Lower leg skin (tissue), 4 donors: Measurements from ENCODE around the gene RBM4. TPM values are rescaled to one million over a fixed set of nuclear protein-coding genes. Genes with fewer than 3 reads are reported as not detected.

Source experiments
- DNase-seq, 2 donors: peaks; one replicate each; pipeline ENCODE4 v3.0.0-alpha.2; 2019; ENCODE audit warnings: low spot score in 2 of 2
- H3K4me3 ChIP-seq: fragments of 200-600 bp; sonication (generic); 2 replicates; pipeline ENCODE4 v1.5.1; 2017; ENCODE audit warnings: mild to moderate bottlenecking, low read depth; ENCODE audit not compliant: poor library complexity, severe bottlenecking
- CTCF ChIP-seq, 3 donors: fragments of 450-650 bp; IDR thresholded peaks; one replicate each; pipeline ENCODE4 v1.5.1; 2016; ENCODE audit warnings: antibody characterized with exemption in 3 of 3, mild to moderate bottlenecking in 3 of 3, moderate library complexity in 2 of 3
- POLR2A ChIP-seq, 2 donors: fragments of 450-650 bp; IDR thresholded peaks; one replicate each; pipeline ENCODE4 v1.6.1; 2016 to 2017; ENCODE audit warnings: antibody characterized with exemption in 2 of 2, mild to moderate bottlenecking in 1 of 2, moderate library complexity in 1 of 2
- WGBS, 2 donors: methylation state at CpG; one replicate each; pipeline ENCODE4 v1.1.5; 2018; 5-methylcytosine and 5-hydroxymethylcytosine counted together
- intact Hi-C: fragments of 100-400 bp; cut with DNase I; formaldehyde crosslinking; loops from one replicate; pipeline ENCODE4 v1.15.0; 2023; ENCODE audit warnings: low total_unique reads
- total RNA-seq, 4 donors: library from RNA; depleted of rRNA; stranded (reverse); fragments of >200 nt; gene quantifications; one replicate each; pipeline ENCODE4 v1.1.0, GENCODE V29; 2016

Gene RBM4
- total RNA-seq, 4 donors from 2014 or later, result 59.2 to 96.6 (median 76.0) TPM

- no peak overlapping the region for H3K4me3 ChIP-seq
- WGBS, 2 donors, result 96 to 97% methylated on average over 1 of the region's 1 CpG
- TF ChIP-seq CTCF (IDR thresholded peaks at IDR 0.05), result no peak
- no peak for TF ChIP-seq POLR2A (IDR thresholded peaks at IDR 0.05)
- no peak for DNase-seq
- intact Hi-C loops, result no loop called here
Observed at GRCh38 chr11:66612458-66612857, 26.0 kb upstream of the RBM4 start.

DNA sequence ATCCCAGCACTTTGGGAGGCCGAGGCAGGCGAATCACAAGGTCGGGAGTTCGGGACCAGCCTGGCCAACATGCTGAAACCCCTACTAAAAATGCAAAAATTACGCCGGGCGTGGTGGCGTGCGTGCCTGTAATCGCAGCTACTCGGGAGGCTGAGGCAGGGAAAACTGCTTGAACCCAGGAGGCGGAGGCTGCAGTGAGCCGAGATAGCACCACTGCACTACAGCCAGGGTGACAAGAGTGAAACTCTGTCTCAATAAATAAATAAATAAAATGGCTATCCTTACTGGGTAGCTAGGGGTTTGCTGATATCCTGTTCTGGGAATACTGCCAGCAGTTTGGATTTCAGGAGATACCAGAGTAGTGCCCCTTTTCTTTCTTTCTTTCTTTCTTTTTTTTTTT lies 24.4 kb upstream of the RBM4 start:
- H3K4me3 ChIP-seq, result no peak overlapping the region
- no peak for DNase-seq
- intact Hi-C loops, result no loop called here
- TF ChIP-seq CTCF (IDR thresholded peaks at IDR 0.05), result no peak
- no peak for TF ChIP-seq POLR2A (IDR thresholded peaks at IDR 0.05)
- WGBS, 2 donors, result 91 to 92% methylated on average over 13 of the region's 13 CpGs

- 0 to 1% methylated on average over 49 to 57 of the region's 90 CpGs for WGBS, 2 donors
- peak; percentile 98 to 100 for DNase-seq
- intact Hi-C loops, result no loop called here
- H3K4me3 ChIP-seq, result peak within 1 kb of the TSS; percentile 82
- TF ChIP-seq POLR2A (IDR thresholded peaks at IDR 0.05), result peak in 1 of 2 donors; percentile 99
- TF ChIP-seq CTCF (IDR thresholded peaks at IDR 0.05), result no peak
Observed at GRCh38 chr11:66616379-66617154, 21.9 kb upstream of the RBM4 start, which contains the start of gene RBM14. TSS of gene RBM14 (plus strand) at chr11:66616630. CDS start at chr11:66616721, 91 bp downstream.

DNA sequence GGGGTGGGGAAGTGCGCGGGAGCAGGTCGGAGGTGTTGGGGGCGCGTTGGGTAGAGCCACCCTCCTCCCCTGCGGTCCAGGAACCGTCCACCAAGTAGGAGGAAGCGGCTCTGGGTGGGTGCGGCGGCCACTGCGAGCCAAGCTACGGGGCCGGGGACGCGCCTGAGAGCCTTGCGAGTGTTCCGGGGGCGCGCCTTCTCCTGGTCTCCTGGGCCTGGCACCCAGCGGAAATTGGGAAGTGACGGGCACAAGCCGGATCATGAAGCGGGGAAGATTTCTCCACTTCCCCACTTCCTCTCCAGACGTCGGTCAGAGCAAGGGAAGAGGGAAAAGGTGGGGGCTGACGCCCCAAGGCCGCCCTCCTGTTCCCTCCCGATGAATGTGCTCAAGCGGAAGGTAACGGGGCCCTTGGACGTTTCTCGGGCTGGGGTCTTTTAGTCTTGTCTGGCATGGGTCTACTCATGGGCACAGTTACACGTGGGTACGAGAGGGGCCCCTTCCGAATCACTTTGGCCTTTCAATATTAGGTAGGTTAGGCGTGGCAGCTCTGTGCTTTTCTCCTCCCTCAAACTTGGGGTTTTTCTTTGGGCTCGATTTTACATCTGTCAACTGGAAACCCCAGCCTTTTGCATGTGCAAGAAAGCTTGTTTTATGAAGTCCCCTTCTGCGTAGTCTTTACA lies 21.2 kb upstream of the RBM4 start:
- 0 to 1% methylated on average over 37 to 38 of the region's 38 CpGs for WGBS, 2 donors
- H3K4me3 ChIP-seq, result peak overlapping the region; percentile 82
- intact Hi-C loops, result no loop called here
- peak; percentile 71 to 96 for DNase-seq
- TF ChIP-seq POLR2A (IDR thresholded peaks at IDR 0.05), result no peak
- TF ChIP-seq CTCF (IDR thresholded peaks at IDR 0.05), result no peak

GRCh38 chr11:66619080-66619554 lies 19.4 kb upstream of the RBM4 start:
- TF ChIP-seq POLR2A (IDR thresholded peaks at IDR 0.05), result no peak
- WGBS, 2 donors, result 23 to 39% methylated on average over 4 of the region's 4 CpGs
- DNase-seq, result no peak
- no peak overlapping the region for H3K4me3 ChIP-seq
- intact Hi-C loops, result no loop called here

GRCh38 chr11:66624450-66624849 lies 14.1 kb upstream of the RBM4 start:
- peak in 1 of 2 donors; percentile 71 for DNase-seq
- TF ChIP-seq CTCF (IDR thresholded peaks at IDR 0.05), result no peak
- no peak for TF ChIP-seq POLR2A (IDR thresholded peaks at IDR 0.05)
- intact Hi-C loops, result no loop called here
- 84 to 88% methylated on average over 16 of the region's 16 CpGs for WGBS, 2 donors
- H3K4me3 ChIP-seq, result no peak overlapping the region
